Mammary microvascular endothelial cell (primary cell): ENCODE data around the gene RRP15. TPM values are rescaled to one million over a fixed set of nuclear protein-coding genes. Genes with fewer than 3 reads are reported as not detected.

Source experiments
- total RNA-seq: library from RNA; depleted of rRNA; stranded (reverse); fragments of >200 nt; gene quantifications from 2 replicates; pipeline ENCODE4 v1.2.3, GENCODE V29; 2015

Gene RRP15
- 5.7 and 6.6 TPM in 2 replicates for total RNA-seq

GRCh38 chr1:218284917-218285635 lies at the start of gene RRP15:
RRP15 (plus strand) TSS chr1:218285293; CDS start chr1:218285317, 24 bp downstream.

GRCh38 chr1:218344814-218345672 lies 60.0 kb downstream of the RRP15 start, which contains the start of gene TGFB2:
TGFB2 (plus strand) TSS chr1:218345336; CDS start chr1:218346702, 1,366 bp downstream.

Other genes with a start within 250 kb of the RRP15 start
- gene TGFB2, start 60.0 kb downstream of the RRP15 start, total RNA-seq: 2.5 and 3.5 TPM in 2 replicates